ENCODE measurements around the gene ADAMTS8.

ADAMTS8 gene

DNA sequence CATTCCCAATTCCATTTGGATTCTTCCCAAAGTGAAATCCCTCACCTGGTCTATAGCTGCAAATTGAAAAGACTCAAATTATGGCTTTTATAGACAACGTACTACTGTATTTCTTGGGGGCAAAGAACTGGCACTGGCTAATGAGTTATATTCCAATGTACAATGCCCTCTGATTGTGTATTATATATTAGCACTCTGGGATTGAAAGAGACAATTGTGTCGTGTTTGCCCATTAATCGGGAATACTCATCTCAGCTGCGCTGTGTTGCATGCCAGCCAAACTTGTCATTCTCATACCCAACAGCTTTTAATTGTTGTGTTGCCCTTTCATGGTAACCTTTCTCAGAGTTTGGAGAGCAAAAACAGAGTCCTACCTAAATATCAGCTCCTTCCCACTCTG, 58.7 kb downstream of the ADAMTS8 start:
- H3K36me3 ChIP-seq (ENCODE audit: control insufficient read depth, insufficient read depth, low read length), result no peaks in the 10 kb centered on the region
- no peaks in the 10 kb centered on the region for H3K27me3 ChIP-seq (replicated peaks; ENCODE audit: control insufficient read depth, insufficient read depth, low read length)
- TF ChIP-seq, protein P1, sequence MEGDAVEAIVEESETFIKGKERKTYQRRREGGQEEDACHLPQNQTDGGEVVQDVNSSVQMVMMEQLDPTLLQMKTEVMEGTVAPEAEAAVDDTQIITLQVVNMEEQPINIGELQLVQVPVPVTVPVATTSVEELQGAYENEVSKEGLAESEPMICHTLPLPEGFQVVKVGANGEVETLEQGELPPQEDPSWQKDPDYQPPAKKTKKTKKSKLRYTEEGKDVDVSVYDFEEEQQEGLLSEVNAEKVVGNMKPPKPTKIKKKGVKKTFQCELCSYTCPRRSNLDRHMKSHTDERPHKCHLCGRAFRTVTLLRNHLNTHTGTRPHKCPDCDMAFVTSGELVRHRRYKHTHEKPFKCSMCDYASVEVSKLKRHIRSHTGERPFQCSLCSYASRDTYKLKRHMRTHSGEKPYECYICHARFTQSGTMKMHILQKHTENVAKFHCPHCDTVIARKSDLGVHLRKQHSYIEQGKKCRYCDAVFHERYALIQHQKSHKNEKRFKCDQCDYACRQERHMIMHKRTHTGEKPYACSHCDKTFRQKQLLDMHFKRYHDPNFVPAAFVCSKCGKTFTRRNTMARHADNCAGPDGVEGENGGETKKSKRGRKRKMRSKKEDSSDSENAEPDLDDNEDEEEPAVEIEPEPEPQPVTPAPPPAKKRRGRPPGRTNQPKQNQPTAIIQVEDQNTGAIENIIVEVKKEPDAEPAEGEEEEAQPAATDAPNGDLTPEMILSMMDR (IDR thresholded peaks at IDR 0.05; ENCODE audit: insufficient read depth, low read length, poor library complexity, severe bottlenecking), result no peak
- no peak for DNase-seq (ENCODE audit: extremely low read depth, insufficient read length)
- H3K4me3 ChIP-seq (replicated peaks; ENCODE audit: low read depth, low read length), result no peak overlapping the region

DNA sequence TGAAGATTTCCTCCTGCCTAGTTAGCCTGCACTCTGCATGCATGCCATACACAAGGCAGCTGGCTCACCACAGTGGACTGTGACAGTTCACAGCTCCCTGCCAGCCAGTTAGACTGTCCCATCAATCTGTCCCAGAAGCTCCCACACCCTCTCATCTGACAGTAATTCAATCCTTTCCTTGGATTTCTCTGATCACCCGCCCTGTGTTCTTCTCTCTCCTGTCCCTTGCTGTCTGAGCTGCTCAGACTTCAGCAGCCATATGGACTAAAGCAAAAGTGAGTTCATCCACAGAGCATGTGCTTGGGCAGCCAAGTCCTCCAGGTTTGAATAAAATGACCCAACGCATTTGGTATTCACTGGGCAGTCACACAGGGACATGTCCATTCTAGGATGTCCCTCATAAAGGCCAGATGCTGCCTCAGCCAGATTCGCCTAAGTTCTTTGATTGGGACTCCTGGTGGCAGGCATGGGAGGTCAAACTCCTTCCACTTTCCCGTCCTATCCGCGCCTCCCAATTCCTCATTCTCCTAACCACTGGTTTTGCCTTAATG, 59.2 kb downstream of the ADAMTS8 start:
- no peak for DNase-seq (ENCODE audit: extremely low read depth, insufficient read length)
- Histone ChIP-seq H3K36me3 (ENCODE audit: control insufficient read depth, insufficient read depth, low read length) (no peaks in the 10 kb centered on the region), H3K4me3 (replicated peaks; ENCODE audit: low read depth, low read length) (no peak overlapping the region), H3K27me3 (replicated peaks; ENCODE audit: control insufficient read depth, insufficient read depth, low read length) (no peaks in the 10 kb centered on the region)
- TF ChIP-seq, protein P1 (IDR thresholded peaks at IDR 0.05; ENCODE audit: insufficient read depth, low read length, poor library complexity, severe bottlenecking), result no peak

DNA sequence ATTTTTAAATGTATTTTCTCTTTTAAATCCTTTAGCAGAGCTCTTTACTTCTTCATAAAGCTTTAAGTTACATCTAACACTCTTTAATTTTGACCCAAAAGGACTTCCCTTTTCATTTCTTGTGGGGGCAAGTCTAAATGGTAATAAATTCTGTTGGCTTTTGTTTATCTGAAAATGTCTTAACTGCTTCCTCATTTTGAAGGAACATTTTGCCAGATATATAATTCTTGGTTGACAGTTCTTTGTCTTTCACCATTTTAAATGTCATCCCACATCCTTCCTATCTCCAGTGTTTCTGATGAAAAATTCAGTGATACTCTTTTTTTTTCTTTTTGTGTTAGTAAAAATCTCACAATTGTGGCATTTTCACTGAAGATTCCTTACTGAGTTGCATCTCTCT, 69.0 kb downstream of the ADAMTS8 start:
- H3K27me3 ChIP-seq (replicated peaks; ENCODE audit: control insufficient read depth, insufficient read depth, low read length), result no peaks in the 10 kb centered on the region
- no peaks in the 10 kb centered on the region for H3K36me3 ChIP-seq (ENCODE audit: control insufficient read depth, insufficient read depth, low read length)
- no peak overlapping the region for H3K4me3 ChIP-seq (replicated peaks; ENCODE audit: low read depth, low read length)
- no peak for DNase-seq (ENCODE audit: extremely low read depth, insufficient read length)
- TF ChIP-seq, protein P1 (IDR thresholded peaks at IDR 0.05; ENCODE audit: insufficient read depth, low read length, poor library complexity, severe bottlenecking), result no peak

DNA sequence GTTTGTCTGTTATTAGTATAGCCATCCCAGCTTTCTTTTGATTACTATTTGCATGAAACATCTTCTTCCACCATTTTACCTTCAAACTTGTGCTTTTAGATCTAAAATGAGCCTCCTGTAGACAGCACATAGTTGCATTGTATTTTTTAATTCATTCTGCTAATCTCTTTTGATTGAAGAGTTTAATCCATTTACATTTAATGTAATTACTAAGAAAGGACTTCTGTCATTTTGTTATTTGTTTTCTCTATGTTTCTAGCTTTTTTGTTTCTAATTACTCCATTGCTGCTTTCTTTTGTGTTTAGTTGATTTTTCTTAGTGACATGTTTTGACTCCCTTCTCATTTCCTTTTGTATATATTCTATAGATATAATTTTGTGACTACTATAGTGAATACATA, 70.0 kb downstream of the ADAMTS8 start:
- H3K27me3 ChIP-seq (replicated peaks; ENCODE audit: control insufficient read depth, insufficient read depth, low read length), result no peaks in the 10 kb centered on the region
- no peak for DNase-seq (ENCODE audit: extremely low read depth, insufficient read length)
- H3K36me3 ChIP-seq (ENCODE audit: control insufficient read depth, insufficient read depth, low read length), result no peaks in the 10 kb centered on the region
- H3K4me3 ChIP-seq (replicated peaks; ENCODE audit: low read depth, low read length), result no peak overlapping the region
- TF ChIP-seq, protein P1 (IDR thresholded peaks at IDR 0.05; ENCODE audit: insufficient read depth, low read length, poor library complexity, severe bottlenecking), result no peak
